ENCODE measurements around the gene ANKRD13A. TPM values are rescaled to one million over a fixed set of nuclear protein-coding genes. Genes with fewer than 3 reads are reported as not detected.

The ANKRD13A gene
- total and polyA plus RNA-seq, 7 donors: 21.6 to 85.3 (median 72.4) TPM

DNA sequence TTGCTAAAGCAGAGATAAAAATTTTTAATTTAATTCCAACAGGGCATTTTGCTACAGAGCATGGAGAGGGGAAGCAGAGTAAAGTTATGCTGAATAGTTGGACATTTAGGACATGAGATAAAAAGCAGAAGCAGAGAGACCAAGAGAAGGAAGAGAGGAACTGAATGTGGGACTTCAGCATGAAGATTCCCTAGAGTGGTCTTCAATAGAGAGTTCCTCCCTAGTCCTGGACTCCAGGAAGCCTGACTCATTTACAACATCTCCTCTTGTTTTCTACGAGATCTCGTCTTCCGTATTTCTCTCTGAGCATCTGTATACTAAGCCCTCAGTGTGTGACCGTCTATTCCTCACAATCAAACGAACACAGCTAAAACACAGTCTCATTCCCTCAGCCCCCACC is 89.7 kb downstream of the ANKRD13A start:
- H3K4me3 ChIP-seq: no peak overlapping the region
- WGBS, 2 donors: 85 to 88% methylated on average over 5 of the region's 5 CpGs

More for the DNA sequence above, 89.7 kb downstream of the ANKRD13A start:
- intact Hi-C loops (cut with DNase I): no loop called here
- Histone ChIP-seq H3K9me3 (no peaks in the 10 kb centered on the region), H3K27me3 (no peaks in the 10 kb centered on the region), H3K27ac (no peak overlapping the region), H3K36me3 (no peaks in the 10 kb centered on the region), H3K4me1 (no peaks in the 10 kb centered on the region)
- no peak for TF ChIP-seq POLR2A (IDR thresholded peaks at IDR 0.05)
- TF ChIP-seq, protein P1, sequence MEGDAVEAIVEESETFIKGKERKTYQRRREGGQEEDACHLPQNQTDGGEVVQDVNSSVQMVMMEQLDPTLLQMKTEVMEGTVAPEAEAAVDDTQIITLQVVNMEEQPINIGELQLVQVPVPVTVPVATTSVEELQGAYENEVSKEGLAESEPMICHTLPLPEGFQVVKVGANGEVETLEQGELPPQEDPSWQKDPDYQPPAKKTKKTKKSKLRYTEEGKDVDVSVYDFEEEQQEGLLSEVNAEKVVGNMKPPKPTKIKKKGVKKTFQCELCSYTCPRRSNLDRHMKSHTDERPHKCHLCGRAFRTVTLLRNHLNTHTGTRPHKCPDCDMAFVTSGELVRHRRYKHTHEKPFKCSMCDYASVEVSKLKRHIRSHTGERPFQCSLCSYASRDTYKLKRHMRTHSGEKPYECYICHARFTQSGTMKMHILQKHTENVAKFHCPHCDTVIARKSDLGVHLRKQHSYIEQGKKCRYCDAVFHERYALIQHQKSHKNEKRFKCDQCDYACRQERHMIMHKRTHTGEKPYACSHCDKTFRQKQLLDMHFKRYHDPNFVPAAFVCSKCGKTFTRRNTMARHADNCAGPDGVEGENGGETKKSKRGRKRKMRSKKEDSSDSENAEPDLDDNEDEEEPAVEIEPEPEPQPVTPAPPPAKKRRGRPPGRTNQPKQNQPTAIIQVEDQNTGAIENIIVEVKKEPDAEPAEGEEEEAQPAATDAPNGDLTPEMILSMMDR (IDR thresholded peaks at IDR 0.05): no peak
- no peak for TF ChIP-seq POLR2AphosphoS5 (IDR thresholded peaks at IDR 0.05)
- TF ChIP-seq EP300 (IDR thresholded peaks at IDR 0.05): no peak
- DNase-seq: no peak

Small RNAs within 50 kb of the gene (small RNA-seq; reads per million reads assigned to genes)
- 0 reads per million in 3 donors for gene AC007546.2

Other genes starting within 250 kb of the ANKRD13A start
- gene TRPV4, start 166.0 kb upstream of the ANKRD13A start, total RNA-seq: under 1 TPM in 3 of 4 donors, not detected in 1; 0.14 to 0.55 (median 0.36) TPM
- under 1 TPM; 0.23 to 0.60 (median 0.42) TPM for gene TRPV4, start 166.0 kb upstream of the ANKRD13A start, polyA plus RNA-seq
- 10 to 100 TPM; 33.5 to 45.3 (median 40.3) TPM for gene GLTP, start 118.9 kb upstream of the ANKRD13A start, total RNA-seq
- gene GLTP, start 118.9 kb upstream of the ANKRD13A start, polyA plus RNA-seq: 100 to 1,000 TPM in 1 of 3 donors, 10 to 100 TPM in 2; 48.7 to 105 (median 83.5) TPM
- gene TCHP, start 99.2 kb upstream of the ANKRD13A start, total RNA-seq: 10 to 100 TPM; 12.8 to 42.9 (median 16.3) TPM
- 10 to 100 TPM; 12.5 to 18.1 (median 13.8) TPM for gene TCHP, start 99.2 kb upstream of the ANKRD13A start, polyA plus RNA-seq
- gene GIT2, start 3.1 kb upstream of the ANKRD13A start, total RNA-seq: 10 to 100 TPM; 26.7 to 54.6 (median 35.1) TPM
- 10 to 100 TPM in 1 of 3 donors, 1 to 10 TPM in 2; 6.0 to 25.2 (median 7.9) TPM for gene GIT2, start 3.1 kb upstream of the ANKRD13A start, polyA plus RNA-seq
- 10 to 100 TPM in 3 of 4 donors, 1 to 10 TPM in 1; 9.6 to 20.1 (median 17.0) TPM for gene C12orf76, start 49.1 kb downstream of the ANKRD13A start, total RNA-seq
- 10 to 100 TPM in 1 of 3 donors, 1 to 10 TPM in 2; 3.0 to 11.3 (median 8.4) TPM for gene C12orf76, start 49.1 kb downstream of the ANKRD13A start, polyA plus RNA-seq
- gene IFT81, start 124.9 kb downstream of the ANKRD13A start, total RNA-seq: 10 to 100 TPM; 20.4 to 42.7 (median 37.0) TPM
- 1 to 10 TPM; 1.8 to 4.1 (median 3.0) TPM for gene IFT81, start 124.9 kb downstream of the ANKRD13A start, polyA plus RNA-seq

All from sigmoid colon (tissue), 7 donors.